HG03378 (cell line): ENCODE measurements around the gene NKTR.
"Not testable (repeated sequence)": the region's sequence is repeated elsewhere in the genome, so short reads cannot be mapped to it uniquely, and the experiment has no call there.

Experiments used
- ATAC-seq: cut with Tn5 transposase; IDR thresholded peaks from one replicate; pipeline ENCODE4 v1.9.1; 2021; ENCODE audit warnings: mild to moderate bottlenecking, moderate library complexity; ENCODE audit not compliant: unreplicated experiment

The NKTR gene

DNA sequence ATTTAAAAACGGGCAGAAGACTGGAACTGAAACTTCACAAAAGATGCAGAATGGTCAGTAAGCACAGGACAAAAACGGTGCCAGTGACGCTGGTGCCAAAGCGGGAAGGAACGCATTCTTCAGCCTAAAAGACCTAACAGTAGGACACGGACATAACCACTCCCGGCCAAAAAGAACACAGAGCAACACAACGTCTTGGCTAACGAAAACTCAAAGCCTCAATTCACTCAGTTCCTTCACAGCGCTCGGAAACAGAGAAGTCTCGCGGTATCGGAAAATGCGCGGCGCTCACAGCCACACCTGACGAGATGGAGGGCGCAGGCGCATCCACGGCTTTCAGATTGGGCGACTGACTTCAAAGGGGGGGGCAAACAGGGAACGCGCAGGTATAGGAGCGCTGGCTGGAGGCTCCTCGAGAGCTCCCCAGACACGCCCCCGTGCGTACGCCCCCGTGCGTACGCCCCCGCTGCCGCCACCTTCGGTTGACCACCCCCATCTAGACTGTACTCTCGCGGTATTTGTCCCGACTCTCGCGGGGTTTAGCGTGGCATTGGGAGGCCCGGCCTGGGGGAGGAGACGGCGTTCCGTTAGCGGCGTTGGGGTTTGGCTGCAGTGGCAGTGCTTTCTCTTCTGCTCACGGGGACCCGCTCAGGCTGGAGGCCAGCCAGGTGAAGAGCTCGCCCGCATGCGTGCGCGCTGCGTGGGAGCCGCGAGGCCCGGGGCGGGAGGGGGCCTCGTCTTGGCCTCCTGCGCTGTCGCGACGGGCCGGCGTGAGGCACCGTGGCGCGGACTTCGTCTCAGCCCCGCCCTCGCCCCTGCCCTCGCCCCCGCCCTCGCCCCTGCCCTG lies at the start of gene NKTR:
TSS of gene NKTR (plus strand) at position 576 of the 847 bp plus-strand sequence. CDS start 321 bp downstream, outside the sequence.
- ATAC-seq: peak; percentile 80

DNA sequence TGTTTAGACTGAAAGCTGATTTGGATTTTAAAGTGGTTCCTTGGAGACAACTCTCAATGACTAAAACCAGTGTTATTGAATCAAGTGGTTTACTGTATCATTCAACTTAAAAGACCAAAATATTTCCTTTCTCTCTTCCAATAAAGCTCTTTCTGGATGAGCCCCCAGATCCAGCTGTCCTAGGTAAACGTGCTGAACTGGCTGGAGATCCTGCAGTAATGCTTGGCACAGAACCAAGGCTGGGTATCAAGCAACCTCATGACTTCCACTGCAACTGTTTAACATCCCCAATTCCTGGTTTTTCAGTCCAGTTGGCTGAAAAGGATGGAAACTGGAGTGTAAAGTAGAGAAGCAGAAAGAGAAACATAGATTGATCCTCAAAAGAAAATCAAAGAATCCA lies 47.7 kb upstream of the NKTR start:
- ATAC-seq: no peak

DNA sequence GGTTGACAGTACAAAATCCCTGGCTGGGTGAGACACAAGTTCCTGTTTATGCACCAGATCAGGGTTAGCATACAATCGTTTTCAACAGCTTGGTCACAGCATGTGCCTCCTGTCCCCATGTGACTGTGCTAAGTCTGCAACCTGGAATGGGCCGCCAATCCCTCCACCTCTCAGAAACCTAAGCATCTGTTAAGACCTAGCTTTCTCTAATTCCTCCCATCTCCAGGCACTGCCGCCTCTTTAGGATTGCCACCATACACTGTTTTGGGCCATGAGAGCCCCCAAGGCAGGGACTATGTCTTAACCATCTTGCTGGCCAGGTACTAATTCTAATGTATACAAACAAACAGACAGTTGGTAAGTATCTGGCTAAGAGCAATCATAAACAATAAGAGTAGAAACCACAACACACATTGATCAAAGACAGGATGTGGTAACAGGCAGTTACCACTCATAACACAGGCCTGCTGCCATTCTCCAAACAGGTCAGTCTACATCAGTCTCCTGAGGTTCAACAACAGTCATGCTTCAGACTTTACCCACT lies 44.3 kb upstream of the NKTR start:
- ATAC-seq: peak; percentile 77

DNA sequence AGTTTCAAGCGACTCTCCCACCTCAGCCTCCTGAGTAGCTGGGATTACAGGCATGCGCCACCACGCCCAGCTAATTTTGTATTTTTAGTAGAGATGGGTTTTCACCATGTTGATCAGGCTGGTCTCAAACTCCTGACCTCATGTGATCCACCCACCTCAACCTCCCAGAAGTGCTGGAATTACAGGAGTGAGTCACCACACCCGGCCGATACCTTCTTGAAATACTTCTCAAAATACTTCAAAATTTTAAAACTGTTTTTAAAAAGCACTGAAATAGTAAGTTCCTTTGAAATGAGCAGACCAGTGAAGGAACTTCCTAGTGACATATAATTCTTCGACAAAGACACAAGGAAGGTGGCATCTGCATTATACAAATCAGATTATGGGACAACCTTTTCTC lies 43.7 kb upstream of the NKTR start:
- ATAC-seq: not testable (repeated sequence)

DNA sequence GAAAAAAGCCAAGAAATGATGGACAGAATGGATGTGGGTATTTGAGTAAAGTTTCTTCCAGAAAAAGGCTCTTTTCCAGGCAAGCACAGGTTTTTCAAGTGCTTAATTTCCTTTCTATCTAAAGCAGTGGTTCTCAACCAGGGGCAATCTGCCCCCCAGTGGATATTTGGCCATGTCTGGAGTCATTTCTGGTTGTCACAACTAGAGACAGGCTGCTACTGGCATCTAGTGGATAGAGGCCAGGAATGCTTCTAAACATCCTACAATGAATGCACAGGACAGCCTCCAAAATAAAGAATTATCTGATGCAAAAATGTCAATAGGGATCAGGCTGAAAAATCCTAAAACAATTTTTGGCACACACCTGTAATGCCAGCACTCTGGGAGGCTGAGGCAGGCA lies 42.6 kb upstream of the NKTR start:
- ATAC-seq: no peak

DNA sequence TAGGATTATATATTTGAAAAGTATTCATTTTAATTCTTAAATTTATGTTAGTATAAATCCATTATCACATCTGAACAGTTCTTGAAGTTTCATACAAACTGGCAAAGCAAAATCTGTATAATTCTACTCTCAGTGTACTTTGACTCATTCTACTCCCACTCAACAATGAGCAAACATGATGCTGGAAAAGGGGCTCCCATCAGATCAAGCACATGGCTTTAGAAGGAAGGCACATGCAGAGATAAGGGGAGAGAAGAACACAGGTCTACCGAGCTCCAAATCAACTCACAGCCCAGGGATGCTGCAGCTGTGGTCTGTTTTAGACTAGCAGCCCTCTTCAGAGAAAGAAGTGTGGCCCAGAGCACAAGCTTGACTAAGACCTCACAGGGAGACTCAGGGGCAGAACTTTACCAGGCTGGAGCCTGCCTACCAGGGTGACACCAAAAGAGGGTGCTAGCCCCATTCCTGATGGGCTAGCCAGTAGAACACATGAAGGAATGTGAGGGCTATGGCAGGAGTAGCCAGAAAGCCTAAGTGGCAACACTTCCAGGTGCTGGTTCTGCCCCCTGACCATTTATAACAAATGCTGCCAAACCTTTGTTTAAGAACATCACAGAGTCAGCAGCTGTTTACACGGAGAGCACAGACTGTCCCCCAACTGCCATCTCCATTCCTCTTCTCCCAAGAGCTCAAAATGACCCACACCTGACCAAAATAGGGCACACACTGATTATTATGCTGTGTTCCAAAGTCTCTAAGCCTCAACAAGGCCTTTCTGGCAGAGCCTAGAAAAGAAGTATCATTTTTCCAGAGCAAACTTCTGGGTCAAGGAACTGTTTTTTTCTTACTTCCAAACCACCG lies 38.2 kb upstream of the NKTR start:
- no peak for ATAC-seq

DNA sequence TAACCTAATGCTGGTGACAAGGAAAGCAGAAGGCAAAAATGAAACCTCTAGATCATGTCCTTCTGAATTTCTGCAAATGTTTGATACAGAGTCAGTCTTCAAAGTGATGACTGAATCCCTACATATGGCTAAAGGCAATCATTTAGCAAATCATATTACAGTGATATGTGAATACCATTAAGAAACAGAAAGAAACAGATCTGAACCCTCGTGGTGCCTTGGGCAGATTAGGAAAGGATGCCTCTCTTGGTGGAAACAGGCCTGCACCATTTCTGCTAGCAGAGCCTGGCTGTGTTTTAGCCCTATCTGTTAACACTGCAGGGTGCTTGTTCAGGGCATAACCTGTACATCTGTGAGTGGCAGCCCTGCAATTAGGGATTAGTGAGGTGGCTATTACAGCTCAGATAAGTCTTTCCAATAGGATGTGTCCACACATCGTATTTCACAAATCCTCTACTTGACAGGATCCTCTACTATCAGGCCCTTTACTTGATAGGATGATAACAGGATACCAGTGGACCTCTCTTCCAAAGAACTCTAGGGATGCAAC lies 30.8 kb upstream of the NKTR start:
- ATAC-seq: no peak

DNA sequence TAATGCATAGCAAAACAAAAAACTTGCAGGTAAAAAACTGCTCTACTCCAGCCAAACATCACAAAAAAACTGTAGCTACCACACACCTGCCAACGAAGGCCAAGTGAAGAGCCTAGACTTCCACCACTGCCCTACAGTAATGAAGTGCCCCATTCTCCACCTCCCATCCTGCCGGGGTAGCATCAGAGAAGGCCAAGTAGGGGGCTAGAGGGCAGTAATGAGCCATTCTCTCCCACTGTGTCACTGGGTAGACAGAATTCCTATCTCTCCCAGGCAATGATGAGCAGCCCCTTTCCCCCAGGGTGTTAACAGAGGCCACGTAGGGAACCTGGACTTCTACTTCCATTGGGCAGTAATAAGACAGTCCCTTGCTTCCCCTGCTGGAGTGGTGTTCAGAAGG lies 28.2 kb upstream of the NKTR start:
- ATAC-seq: no peak

DNA sequence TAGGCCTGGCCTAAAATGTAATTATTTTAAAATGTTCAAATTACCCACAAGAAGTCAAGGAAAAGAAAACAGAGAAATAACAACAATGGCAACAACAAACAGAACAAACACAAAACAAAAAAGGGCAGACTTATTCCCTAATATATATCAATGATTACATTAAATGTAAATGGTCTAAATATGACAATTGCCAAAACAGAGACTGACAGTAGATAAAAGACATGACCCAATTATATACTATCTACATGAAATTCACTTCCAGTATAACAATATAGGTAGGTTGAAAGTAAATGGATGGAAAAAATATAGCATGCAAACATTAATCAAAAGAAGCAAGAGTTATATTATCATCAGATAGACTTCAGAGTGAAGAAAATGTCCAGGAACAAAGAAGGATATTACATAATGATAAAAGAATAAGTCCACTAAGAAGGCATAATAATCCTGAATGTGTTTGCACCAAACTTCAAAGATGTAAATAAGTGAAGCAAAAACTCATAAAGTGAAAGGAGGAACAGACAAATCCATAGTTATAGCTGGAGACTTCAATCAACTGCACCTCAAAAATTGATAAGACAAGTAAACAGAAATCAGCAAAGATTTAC lies 25.2 kb upstream of the NKTR start:
- no peak for ATAC-seq

DNA sequence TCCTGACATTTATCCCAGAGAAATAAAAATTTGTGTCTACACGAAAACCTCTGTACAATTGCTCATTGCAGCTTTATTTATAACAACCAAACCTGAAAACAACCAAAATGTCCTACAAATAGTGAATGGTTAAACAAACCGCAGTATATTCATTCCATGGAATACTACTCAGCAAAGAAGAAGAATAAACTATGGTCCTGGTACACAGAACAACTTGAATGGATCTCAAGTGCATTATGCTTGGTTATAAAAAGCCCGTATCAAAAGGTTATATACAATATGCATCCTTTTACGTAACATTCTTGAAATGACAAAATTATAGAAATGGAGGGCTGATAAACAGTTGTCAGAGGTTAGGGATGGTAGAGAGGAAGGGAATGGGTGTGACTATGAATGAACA lies 22.4 kb upstream of the NKTR start:
- no peak for ATAC-seq

DNA sequence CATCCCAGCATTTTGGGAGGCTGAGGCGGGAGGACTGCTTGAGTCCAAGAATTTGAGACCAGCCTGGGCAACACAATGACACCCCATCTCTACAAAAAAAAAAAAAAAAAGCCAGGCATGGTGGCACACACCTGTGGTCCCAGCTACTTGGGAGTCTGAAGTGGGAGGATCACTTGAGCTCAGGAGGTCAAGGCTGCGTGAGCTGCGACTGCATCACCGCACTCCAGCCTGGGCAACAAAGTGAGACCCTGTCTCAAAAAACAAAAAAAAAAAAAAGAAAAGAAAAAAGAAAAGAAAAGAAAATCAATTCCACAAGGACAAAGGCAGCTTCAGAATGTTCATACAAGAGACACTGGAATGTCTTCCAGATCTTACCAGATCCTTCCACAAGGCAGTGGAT lies 21.1 kb upstream of the NKTR start:
- not testable (repeated sequence) for ATAC-seq

DNA sequence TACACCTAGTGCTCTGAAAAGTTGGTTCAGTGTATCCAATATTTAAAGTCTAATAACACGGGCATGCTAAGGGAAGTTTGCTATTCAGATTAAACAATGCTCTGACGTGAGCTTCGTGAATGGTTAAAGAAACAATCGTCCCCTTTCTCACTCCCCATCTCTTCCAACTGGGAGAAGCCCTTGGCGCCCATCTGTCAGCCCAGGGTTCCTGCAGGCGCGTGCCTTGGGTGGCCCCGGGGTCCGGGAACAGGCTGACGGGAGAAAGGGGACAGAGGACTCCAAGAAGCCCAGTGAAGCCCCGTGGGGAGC lies 19.1 kb upstream of the NKTR start:
- peak; percentile 2 for ATAC-seq

DNA sequence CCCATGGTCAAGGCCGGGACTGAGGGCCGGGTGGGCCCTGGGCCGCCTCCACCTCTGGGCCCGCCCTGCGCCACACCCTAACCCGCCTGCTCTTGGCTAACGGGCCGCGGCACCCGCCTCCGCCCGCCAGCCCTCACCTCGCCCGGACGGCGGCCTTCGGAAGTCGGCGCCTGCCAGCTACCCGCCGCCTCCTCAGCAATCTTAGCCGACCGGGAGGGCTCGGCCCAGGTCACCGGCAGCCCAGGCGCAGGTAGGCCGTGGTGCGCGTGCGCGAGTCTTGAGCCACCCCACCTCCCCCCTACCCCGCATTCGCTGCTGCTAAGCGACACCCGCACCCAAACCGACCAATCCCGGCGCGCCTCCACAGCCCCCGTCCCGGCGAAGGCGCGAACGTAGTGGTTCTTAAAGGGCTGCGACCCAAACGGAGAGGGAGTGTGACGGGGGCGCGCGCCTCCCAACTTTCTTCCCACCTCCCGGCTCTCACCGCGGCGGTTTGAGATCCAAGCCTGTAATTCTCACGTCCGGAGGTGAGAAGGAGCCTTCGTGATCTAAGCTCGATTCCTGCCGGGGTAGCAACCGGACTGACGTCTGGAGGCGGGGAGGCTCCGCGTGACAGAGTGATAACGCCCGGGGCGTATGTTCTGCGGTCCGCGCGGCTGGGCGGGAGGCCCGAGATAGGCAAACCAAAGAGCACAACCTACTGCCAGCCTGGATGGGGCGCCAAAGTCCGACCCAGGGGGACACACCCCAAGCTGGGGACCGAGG lies 18.6 kb upstream of the NKTR start, which contains the start of gene SEC22C:
TSS of gene SEC22C (minus strand) at position 259 of the 765 bp plus-strand sequence. CDS start 12,921 bp downstream, outside the sequence.
- peak; percentile 79 for ATAC-seq

DNA sequence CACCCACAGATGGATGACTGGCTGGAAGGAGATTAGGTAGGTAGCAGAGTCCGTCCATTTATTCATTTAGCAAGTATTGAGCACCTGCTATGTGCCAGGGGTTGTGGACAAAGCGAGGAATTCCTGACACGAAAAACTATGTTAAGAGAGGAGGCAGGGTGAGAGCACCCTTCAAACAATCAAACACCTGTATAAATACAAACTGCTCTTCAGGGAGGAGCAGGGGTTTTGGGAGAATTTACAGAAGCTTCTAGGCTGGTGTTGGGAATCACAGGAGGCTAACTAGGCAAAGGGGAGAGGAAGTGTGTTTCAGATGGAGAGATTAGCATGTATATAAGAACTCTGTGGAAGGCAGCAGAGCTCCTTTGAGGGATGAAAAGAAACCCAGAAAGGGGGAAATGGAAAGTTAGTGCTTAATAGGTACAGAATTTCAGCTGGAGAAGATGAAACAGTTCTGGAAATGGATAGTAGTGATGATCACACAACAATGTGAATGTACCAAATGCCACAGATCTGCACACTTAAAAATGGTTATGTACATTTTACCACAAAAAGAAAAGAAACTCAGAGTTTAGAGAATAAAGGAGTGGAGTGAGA lies 17.9 kb upstream of the NKTR start:
- no peak for ATAC-seq

DNA sequence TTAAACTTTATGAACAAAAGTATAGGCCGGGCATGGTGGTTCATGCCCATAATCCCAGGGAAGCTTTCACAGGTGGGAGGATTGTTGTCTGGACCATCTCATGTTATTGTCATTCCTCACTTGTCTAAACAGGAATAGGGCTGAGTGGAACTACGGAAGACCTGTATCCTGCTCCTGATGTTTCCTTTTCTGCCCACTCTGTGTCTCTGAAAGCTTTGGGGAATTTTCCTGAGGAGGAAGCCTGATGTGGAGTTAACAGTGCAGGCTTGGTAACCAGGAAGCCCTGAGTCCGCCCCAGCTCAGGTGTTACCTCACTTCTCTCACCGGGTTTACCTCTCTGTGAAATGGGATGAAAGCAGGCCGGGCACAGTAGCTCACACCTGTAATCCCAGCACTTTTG lies 11.9 kb upstream of the NKTR start:
- no peak for ATAC-seq

DNA sequence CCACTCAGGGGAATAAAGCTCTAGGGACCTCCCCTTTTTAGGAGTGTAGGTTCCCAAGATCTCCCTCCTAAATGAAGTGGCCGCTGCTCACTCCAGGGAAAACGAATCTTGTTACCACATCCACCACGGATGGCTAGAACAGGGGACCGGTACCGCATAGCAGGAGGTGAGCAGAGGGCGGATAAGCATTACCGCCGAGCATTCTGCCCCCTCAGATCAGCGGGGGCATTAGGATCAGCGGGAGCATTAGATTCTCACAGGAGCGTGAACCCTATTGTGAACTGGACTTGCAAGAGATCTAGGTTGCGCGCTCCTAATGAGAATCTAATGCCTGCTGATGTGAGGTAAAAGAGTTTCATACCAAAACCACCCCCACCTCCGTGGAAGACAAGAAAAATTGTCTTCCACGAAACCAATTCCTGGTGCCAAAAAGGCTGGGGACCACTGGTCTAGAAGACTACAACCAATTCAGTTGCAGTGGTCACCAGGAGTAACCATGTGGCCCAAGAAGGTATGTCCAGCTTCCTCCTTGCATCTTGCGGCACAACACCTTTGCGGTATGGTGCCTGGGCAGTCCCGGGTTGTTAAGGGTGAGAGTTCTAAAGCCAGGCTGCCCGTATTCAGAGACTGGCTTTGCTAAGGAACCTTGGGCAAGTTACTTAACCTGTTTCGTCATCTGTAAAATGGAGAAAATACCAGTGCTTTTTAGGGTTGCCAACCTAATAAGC lies 10.9 kb upstream of the NKTR start:
- no peak for ATAC-seq

DNA sequence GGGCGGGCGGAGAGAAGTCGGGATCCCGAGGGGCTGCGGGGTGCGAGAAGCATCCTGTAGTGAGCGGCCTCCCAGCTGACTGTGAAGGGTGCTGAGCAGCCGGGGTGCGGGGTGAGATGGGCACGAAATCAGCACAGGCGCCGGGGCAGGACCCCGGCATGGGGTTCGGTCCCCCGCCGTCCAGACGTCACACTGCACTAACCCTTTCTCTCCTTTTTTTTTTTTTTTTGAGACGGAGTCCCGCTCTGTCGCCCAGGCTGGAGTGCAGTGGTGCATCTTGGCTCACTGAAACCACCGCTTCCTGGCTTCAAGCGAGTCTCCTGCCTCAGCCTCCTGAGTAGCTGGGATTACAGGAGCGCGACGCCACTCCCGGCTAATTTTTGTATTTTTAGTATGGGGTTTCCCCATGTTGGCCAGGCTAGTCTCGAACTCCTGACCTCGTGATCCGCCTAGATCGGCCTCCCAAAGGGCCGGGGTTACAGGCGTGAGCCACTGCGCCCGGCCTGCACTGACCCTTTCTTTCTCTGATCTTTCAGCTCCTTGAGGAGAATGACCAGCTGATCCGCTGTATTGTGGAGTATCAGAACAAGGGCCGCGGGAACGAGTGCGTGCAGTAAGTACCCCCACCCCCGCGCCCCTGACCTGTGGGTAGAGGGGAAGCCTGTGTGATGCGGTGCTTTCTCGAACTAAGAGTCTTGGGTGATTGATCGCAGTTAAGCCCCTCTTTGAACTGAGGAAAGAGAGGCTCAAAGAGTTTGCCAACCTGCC lies 9.3 kb upstream of the NKTR start:
- ATAC-seq: no peak

DNA sequence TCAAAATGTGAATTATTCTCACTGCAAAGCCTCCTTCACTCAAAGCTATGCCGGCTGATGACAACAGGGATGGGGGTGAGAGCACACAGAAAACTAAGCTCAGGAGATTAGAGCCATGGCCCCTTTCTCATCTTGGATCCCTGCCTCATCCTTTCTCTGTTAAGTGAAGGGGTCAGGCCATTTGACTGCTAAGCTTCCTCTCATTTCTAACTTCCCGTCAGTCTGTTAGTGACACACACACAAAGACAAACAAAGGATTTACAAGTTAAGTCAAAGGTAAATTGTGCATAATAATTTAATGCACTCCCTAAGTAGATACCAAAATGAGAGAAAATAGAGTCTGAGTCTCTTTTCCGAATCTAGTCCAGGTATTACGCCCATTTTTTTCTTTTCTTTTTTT lies 8.7 kb upstream of the NKTR start:
- ATAC-seq: no peak
